ENCODE results near the gene CDCP1.

DNA sequence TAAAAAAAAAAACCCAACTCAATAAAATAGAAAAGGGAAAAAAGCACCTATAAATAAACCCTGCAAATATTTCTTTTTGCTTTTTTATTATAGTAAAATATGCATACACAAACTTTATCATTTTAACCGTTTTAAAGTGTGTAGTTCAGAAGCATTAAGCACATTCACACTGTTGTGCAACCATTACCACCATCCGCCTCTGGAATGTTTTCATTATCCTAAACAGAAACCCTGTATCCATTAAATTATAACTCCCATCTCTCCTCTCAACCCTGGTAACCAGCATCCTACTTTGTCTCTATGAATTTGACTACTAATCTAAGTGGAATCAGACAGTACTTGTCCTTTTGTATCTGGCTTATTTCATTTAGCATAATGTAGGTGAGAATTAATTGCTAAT, 15.0 kb downstream of the CDCP1 start:
- no peak for TF ChIP-seq POLR2A (IDR thresholded peaks at IDR 0.05)
- TF ChIP-seq, protein P1, sequence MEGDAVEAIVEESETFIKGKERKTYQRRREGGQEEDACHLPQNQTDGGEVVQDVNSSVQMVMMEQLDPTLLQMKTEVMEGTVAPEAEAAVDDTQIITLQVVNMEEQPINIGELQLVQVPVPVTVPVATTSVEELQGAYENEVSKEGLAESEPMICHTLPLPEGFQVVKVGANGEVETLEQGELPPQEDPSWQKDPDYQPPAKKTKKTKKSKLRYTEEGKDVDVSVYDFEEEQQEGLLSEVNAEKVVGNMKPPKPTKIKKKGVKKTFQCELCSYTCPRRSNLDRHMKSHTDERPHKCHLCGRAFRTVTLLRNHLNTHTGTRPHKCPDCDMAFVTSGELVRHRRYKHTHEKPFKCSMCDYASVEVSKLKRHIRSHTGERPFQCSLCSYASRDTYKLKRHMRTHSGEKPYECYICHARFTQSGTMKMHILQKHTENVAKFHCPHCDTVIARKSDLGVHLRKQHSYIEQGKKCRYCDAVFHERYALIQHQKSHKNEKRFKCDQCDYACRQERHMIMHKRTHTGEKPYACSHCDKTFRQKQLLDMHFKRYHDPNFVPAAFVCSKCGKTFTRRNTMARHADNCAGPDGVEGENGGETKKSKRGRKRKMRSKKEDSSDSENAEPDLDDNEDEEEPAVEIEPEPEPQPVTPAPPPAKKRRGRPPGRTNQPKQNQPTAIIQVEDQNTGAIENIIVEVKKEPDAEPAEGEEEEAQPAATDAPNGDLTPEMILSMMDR (IDR thresholded peaks at IDR 0.05), result no peak
- TF ChIP-seq EP300 (IDR thresholded peaks at IDR 0.05), result no peak
- TF ChIP-seq POLR2AphosphoS5 (IDR thresholded peaks at IDR 0.05), result no peak
